Measurements from ENCODE around the gene SLC24A1.

Gene SLC24A1

GRCh38 chr15:65580287-65580686 is 41.5 kb upstream of the SLC24A1 start:
- H3K4me3 ChIP-seq (ENCODE audit: low read depth, low read length), result no peak overlapping the region
- no peak for TF ChIP-seq CTCF (IDR thresholded peaks at IDR 0.05; ENCODE audit: insufficient read depth, low read depth, low read length, missing control alignments)
- DNase-seq (ENCODE audit: low read depth), result no peak

DNA sequence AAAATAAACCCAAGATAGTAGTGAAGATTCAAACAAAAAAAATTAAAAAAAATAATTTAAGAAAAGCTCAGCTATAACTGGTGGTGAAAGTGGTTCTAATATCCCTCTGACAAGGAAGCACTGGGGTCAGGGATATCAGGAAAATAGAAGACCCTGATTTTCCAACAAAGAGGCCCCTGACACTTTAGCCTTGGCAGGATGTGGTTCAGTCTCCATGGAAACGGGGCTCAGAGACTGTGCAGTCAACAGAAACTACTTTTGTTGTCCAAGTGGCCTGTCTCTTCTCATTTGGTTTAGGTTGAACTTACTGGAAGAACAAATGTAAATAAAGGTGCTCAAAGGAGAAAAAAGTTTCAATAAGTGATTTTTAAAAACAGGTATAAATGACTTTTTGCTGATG is 38.0 kb upstream of the SLC24A1 start:
- peak overlapping the region; percentile 3; the same call in 1 of the 2 replicates for H3K4me3 ChIP-seq (ENCODE audit: low read depth, low read length)
- TF ChIP-seq CTCF (IDR thresholded peaks at IDR 0.05; ENCODE audit: insufficient read depth, low read depth, low read length, missing control alignments), result no peak
- peak; percentile 80 for DNase-seq (ENCODE audit: low read depth)

GRCh38 chr15:65584241-65584640 is 37.5 kb upstream of the SLC24A1 start:
- no peak for TF ChIP-seq CTCF (IDR thresholded peaks at IDR 0.05; ENCODE audit: insufficient read depth, low read depth, low read length, missing control alignments)
- DNase-seq (ENCODE audit: low read depth), result no peak
- no peak overlapping the region for H3K4me3 ChIP-seq (ENCODE audit: low read depth, low read length)

DNA sequence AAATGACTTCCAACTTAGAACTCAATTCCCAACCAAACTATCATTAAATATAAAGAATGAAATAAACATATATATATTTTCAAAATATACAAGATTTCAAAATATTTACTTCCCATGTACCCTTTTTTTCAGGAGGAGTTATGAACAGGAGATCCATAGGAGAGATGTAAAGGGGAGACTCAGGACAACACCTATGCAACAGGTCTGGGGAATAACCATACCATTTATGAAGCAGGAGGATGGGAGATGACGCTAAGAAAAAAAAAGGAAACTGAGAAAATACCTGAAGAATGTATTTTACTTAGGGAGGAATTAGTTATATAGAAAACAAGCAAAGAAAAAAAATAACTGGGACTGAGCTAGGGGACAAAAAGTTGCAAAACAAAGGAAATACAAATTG is 34.6 kb upstream of the SLC24A1 start:
- no peak for TF ChIP-seq CTCF (IDR thresholded peaks at IDR 0.05; ENCODE audit: insufficient read depth, low read depth, low read length, missing control alignments)

DNA sequence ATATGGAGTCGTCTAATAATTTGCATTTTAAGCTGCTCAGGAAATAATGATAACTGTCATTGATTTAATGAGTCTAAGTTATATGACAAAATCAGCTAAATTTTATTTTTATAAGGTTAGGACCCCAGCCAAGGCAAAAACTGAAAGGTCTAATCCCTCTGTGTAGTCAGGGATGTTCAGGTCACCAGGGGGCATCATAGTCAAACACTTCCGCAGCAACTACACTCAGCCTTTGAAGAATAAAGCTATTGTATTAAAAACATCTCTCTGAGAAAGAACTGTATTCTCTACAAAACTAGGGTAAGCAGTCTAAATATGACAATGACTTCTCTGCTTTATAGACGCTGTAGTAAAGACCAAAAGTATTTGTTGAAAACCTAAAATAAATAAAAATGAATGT is 25.8 kb upstream of the SLC24A1 start:
- no peak for TF ChIP-seq CTCF (IDR thresholded peaks at IDR 0.05; ENCODE audit: insufficient read depth, low read depth, low read length, missing control alignments)
- no peak overlapping the region for H3K4me3 ChIP-seq (ENCODE audit: low read depth, low read length)
- DNase-seq (ENCODE audit: low read depth), result peak; percentile 24

More for the DNA sequence above, 34.6 kb upstream of the SLC24A1 start:
- no peak overlapping the region for H3K4me3 ChIP-seq (ENCODE audit: low read depth, low read length)
- no peak for DNase-seq (ENCODE audit: low read depth)

DNA sequence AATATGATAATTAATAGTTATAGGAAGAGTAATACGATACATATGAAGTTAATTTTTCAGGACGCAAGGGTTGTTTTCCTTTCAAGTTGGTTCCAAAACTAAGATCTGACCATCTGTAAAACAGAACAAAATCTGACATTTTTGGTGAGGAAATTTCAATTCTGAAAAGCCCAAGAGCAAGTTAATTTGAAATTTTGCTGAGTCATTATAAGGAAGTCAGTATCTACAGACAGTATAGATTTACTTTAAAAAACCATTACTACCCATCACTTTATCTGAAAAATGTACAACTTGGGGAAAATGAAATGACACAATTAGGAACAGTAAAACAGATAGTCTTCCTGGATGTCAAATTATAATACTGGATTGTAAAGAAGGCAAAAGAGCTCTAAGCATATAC is 23.3 kb upstream of the SLC24A1 start:
- no peak overlapping the region for H3K4me3 ChIP-seq (ENCODE audit: low read depth, low read length)
- no peak for DNase-seq (ENCODE audit: low read depth)
- TF ChIP-seq CTCF (IDR thresholded peaks at IDR 0.05; ENCODE audit: insufficient read depth, low read depth, low read length, missing control alignments), result no peak

GRCh38 chr15:65599677-65600076 is 22.1 kb upstream of the SLC24A1 start:
- no peak overlapping the region for H3K4me3 ChIP-seq (ENCODE audit: low read depth, low read length)
- TF ChIP-seq CTCF (IDR thresholded peaks at IDR 0.05; ENCODE audit: insufficient read depth, low read depth, low read length, missing control alignments), result no peak
- DNase-seq (ENCODE audit: low read depth), result no peak
